Embryonic facial prominence (tissue), 1 donor: Measurements from ENCODE around the gene HCFC1R1.

ENCODE experiments used
- DNase-seq: peaks from one replicate; pipeline ENCODE4 v3.0.0-alpha.2; 2016; ENCODE audit errors: extremely low spot score

HCFC1R1 gene

DNA sequence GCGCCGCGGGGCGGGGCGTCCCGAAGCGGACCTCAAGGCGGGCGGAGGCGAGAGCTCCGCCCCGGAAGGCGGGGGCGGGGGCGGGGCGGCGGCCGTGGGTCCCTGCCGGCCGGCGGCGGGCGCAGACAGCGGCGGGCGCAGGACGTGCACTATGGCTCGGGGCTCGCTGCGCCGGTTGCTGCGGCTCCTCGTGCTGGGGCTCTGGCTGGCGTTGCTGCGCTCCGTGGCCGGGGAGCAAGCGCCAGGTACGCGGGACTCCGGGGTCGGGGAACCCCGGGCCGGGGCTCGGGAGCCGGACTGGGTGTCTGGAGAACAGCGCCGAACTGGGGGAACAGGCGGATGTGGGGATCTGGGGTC, 3.5 kb downstream of the HCFC1R1 start, which contains the start of gene TNFRSF12A:
Gene TNFRSF12A, plus strand, starts transcription at position 122 of the 357 bp plus-strand sequence. Its CDS starts 30 bp downstream, at position 152.
- no peak for DNase-seq

DNA sequence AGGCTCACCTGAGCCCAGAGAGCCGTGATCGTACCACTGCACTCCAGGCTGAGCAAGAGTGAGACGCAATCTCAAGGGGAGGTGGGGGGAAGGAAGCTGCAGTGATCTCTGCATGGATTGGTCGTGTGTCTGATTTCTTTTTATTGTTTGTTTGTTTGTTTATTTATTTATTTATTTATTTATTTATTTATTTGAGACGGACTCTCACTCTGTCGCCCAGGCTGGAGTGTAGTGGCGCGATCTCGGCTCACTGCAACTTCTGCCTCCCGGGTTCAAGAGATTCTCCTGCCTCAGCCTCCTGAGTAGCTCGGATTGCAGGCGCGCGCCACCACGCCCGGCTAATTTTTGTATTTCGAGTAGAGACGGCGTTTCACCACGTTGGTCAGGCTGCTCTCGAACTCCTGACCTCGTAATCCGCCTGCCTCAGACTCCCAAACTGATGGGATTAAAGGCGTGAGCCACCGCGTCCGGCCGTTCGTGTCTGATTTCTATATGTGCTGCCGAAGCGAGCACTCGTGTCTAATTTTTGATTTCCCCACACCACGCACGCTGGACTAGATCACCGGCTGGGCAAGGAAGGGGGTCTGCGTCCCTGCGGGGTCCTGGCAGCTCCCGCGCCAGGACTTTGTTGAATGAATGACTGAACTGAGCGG, 4.0 kb downstream of the HCFC1R1 start:
- no peak for DNase-seq

DNA sequence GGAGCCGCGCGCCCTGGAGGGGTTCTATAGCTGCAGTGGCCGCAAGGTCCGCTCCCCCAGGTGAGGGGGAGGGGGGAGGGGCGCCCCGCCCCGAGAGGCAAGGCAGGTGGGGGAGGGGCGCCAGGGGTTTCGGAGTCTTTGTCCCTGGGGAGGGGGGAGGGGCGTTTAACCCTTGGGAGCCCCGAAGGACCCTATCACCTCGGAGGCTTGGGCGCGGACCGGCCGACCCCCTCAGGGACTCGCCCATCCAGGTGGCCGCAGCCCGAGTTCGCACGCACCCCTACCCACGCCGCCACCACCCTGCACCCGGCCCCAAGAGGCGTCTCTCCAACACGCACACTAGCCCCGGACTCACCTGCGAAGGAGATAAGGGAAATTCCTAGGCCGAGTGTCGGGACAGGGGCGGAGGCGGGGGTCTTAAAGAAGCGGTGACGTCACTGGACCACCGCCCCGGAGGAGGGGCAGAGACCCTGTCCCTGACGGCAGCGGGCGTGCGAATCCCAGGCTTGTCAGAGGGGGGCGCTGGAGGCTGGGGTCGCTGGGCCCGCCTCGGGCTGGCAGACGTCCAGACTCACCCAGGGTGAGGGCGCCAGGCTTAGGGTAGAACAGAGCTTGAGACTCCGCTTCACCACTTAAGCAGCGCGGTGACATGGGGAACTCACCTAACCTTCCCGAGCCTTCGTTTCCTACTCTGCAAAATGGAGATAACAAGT, 5.8 kb downstream of the HCFC1R1 start, which contains the start of gene CLDN6:
Gene CLDN6, minus strand, starts transcription at position 390 of the 713 bp plus-strand sequence. CDS start 2,162 bp downstream, outside the sequence.
- no peak for DNase-seq

DNA sequence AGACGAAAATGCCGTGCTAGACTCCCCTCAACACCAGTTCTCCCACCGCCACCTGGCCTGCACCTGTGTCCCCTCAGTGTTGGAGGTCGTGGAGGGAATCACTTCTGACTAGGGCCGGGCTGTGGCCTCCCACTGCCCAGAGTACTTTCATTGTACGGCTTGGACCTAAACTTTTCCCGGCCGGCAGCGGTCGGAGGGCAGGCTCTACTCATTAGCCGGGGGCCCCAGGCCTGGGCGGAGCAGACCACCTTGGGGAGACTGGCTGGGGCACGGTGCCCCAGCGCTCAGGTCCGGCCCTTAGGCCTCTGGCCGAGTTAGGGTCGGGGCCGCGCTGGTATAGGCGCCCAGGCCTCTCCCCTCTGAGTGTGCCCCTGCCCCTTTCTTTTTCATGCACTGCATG, 6.4 kb downstream of the HCFC1R1 start:
- no peak for DNase-seq

DNA sequence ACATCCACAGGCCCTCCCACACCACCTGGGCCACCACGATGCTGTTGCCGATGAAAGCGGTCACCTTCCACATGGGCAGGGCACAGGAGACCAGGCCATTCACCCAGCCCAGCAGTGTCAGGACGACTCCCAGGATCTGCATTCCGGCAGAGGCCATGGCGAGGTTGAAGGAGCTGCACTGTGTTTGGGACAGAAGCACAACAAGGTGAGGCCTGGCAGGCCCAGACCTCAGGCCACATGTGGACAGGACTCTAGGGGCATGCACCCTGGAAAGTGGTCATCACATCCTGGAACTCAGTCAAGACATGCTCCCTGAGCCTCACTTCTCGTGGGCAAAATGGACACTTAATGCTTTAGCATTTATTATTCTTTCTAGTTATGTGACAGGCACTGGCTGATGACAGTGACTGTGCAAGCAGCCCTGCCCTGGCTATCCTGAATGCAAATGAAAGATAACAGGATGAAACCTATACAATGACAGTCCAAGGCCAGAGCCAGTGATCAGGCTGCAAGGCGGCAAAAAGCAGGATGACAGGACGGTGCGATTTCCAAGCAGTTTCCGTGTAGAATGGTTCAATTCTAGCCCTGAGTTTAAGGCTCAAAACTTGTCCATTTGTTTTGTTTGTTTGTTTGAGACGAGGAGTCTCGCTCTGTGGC, 7.7 kb downstream of the HCFC1R1 start:
- no peak for DNase-seq

DNA sequence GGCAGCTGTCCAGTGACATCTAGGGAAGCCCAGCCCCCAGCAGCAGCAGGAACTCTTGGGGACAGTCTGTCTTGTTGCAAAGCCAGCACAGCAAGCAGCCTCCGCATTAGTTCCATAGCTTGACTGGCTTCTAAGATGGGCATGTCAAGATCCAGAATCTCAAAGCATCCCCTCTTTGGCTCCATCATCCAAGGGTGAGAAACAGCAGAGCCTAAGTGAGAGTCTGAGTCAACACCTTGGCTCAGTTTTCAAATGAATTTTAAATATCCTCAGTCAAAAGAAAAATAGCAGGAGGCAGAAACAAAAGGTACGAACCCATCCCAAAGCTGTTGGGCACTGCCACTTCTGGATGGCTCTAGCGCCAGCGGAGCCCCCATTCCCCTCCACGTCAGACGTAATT, 8.8 kb downstream of the HCFC1R1 start:
- DNase-seq = no peak

DNA sequence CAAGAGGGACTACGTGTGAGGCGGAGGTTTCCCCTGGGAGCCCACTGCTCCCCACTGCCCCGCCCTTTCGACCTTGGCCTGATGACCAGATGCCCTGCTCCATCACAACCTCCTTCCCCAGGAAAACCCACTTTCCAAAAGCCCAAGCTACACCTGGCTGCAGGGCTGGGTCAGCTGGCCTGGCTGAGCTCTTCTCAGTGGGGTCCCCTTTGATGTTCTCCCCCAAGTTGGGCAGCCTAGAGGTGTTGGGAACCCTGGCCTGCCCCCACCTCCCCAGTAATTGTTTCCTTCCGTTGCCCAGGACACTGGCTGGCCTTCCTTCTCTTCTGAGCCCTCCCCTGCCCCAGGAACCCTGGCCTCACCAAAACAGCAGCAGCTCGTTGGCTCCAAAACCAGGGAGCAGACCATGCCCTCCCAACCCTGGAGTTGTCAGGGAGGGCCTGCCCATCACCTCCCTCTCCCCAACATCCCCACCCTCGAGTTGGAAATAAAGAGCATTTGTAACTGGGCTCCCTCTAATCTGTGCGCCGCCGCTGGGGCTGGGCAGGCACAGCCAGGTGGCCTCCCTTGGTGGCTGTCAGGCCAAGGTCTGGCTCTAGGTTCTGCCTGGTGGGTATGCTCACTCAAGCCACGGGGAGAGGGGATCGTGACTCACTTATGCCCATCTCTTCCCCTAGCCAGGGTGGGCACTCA, 9.6 kb downstream of the HCFC1R1 start:
- DNase-seq = no peak

DNA sequence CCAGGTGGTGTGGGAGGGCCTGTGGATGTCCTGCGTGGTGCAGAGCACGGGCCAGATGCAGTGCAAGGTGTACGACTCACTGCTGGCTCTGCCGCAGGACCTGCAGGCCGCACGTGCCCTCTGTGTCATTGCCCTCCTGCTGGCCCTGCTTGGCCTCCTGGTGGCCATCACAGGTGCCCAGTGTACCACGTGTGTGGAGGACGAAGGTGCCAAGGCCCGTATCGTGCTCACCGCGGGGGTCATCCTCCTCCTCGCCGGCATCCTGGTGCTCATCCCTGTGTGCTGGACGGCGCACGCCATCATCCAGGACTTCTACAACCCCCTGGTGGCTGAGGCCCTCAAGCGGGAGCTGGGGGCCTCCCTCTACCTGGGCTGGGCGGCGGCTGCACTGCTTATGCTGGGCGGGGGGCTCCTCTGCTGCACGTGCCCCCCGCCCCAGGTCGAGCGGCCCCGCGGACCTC, 10.2 kb downstream of the HCFC1R1 start:
- DNase-seq = no peak

DNA sequence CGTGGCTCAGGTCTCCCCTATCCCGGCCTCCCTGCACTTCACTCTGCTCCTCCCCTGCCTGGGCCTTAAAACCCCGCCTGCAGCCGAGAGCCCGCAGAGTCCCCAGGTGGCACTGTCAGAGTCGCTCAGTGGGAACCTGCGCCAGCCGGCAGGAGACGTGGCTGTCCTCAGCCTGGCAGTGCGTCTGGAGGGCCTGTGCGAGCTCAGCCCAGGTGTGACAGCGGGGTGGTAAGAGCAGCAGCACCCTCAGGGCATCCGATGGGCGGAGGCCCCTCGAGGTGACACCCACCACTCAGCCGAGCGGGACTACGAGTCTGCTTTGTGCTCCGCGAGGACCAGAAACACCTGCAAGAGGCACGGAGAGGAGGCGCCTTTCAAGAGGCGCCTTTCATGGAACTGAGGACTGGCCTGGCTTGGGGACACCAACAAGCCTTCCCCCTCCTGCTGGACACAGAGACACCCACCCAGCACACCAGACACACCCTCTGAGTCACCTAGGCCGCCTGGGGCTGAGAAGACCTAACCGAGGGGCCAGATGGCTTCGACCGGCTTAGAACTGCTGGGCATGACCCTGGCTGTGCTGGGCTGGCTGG, 10.8 kb downstream of the HCFC1R1 start, which contains the start of gene CLDN9:
Gene CLDN9, plus strand, starts transcription at position 96 of the 593 bp plus-strand sequence. Its CDS starts 440 bp downstream, at position 536.
- DNase-seq = no peak

DNA sequence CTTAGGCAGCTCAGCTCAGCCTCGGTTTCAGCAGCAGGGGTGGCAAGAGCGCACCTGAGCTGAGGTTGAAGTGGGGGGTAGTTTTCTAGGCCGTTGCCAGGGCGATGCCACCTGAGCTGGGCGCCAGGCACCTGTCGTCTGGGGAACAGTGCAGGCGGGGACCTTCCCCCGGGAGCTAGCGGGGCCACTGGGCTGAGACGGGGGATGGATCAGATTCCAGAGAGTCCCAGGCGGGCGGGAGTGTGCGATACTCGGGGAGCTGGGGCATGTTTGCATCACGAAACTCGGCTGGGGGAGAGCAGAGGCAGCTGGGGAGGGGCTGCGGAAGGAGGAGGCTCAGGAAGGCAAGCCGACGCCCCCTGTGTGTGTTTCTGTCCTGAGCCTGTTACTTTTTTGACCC, 11.5 kb downstream of the HCFC1R1 start:
- DNase-seq = no peak

DNA sequence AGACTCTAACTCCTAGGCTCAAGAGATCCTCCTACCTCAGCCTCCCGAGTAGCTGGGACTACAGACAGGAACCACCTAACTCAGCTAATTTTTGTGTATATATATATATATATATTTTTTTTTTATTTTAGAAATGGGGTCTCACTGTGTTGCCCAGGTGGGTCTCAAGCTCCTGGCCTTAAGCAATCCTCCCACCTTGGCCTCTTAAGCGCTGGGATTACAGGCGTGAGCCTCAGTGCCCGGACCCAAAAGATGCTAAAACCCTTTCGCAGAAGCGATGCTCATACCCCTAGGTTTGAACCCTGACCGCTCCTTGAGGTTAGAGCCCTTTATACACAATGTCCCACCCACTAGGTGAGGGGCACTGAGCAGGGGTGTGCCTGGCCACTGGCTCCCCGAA, 13.2 kb downstream of the HCFC1R1 start:
- DNase-seq = no peak

DNA sequence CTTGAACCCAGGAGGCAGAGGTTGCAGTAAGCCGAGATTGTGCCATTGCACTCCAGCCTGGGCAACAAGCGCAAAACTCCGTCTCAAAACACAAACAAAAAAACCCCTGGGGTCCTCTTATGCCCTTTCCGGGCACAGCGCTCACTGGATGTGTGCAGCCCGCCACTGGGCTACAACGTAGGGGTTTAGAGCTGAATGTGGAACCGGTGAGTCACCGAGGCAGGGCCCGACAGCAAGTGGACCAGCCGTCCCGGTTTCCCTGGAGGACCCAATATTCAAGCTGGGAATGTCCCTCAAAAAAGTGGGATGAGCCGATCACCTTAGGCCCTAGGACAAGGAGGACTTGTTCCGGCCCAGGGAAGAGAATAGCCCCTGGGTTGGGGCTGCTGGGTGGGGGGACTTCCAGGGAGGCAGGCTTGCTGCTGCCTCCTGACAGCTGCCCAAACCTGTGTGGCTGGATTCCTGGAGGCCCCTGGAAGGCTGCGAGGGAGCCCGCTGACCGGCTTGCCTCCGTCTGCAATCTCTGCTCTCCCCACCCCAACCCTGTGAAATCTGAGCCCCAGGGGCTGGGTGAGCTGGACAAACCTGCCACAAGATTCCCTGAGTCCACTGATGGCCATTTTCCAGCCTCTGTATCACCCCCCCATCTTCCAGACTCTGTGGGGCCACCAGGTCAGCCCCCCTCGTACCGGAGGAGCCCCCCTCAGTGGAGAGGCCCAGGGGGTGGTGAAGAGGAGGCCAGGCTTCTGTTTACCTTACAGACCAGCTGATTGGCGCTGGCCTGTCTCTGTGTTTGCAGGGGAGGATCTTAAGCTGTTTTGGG, 14.0 kb downstream of the HCFC1R1 start:
- no peak for DNase-seq

DNA sequence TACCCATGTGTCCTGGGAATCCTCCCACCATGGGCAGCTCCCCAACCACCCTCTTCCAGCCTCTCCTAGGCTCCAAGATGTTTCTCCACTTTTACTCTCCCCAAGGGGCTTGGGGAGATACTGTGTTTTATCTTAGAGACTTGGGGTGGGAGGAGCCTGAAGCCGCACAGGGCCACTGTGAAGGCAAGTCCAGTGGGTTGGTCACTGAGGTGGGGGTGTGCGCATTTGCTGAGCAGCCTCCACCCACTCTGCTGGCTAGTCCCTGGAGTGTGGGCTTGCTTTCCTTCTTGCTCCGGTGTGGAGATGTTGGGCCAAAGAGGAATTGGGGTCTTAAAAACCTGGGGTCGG, 15.1 kb downstream of the HCFC1R1 start:
- no peak for DNase-seq

DNA sequence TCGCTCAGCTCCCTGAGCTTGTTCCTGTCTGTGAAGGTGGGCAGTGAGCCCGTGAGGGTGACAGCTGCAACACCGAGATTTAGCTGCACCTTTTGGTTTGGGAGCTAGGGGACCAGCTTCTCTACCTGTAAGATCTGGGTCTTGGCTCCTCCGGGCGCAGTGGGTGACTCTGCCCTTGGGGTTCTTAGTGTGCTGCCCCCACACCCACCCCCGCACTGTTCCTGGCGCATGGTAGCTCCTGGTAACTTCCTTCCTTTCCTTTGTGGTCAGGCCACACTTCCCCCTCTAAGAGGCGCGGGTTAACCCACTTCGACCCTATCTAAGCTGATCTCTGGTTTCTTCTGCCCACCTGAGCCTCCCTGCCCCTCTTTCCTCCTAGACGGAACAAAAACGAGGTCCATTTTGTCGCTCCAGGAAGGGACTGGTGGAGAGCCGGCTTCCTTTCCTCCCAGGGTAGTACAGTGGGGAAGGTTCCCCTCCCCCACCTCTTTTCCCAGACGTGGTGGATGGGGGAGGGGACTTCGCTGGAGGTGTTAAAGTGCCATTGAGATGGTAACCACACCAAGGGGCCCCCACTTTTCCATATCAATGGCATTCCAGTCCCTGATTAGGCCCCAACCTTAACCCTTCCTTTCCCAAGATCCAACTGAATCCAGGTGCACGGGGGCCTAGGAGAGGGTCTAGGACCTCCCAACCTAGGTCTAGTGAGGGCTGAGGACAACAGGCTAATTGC, 15.6 kb downstream of the HCFC1R1 start:
- no peak for DNase-seq

DNA sequence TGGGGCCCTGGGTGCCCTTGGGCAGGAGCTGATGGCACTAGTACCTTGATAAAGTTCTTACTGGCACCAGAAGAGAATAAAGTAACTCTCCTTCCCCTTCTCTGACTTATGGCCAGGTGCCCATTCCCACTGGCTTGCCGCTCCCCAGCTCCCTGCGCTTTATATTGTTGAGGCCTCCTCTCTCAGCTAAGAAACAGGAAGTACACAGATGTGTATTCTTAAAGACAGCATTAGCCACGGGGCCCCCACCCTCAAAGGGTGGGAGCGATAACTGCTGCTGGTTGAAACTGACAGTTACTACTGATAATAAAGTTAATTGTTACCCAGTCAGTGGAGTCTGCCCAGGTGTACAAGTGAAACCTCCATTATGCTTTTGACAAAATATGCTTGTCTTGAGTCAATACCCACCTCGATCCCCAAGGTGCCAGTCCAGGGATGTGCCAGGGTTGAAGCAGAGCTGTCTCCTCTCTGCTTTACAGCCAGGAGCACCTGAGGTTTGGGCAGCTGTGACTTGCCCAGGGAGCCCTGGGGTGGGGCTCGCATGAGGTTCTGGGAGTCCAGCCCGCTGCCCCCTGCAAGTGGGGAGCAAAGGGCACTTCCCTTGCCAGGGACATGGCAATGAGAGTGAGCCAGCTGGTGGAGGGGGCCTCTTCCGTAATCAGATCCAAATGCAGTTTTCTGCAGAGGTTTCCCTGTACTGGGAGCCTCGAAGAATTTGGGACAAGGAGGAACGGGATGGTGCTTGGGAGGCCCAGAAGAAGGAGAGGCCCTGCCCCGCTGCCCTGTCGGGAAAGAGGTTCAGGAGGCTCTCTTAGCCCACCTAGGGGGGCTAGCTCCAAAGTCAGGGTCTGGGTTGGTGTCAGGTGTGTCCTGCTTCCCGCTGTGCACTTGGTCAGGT, 16.4 kb downstream of the HCFC1R1 start:
- no peak for DNase-seq

DNA sequence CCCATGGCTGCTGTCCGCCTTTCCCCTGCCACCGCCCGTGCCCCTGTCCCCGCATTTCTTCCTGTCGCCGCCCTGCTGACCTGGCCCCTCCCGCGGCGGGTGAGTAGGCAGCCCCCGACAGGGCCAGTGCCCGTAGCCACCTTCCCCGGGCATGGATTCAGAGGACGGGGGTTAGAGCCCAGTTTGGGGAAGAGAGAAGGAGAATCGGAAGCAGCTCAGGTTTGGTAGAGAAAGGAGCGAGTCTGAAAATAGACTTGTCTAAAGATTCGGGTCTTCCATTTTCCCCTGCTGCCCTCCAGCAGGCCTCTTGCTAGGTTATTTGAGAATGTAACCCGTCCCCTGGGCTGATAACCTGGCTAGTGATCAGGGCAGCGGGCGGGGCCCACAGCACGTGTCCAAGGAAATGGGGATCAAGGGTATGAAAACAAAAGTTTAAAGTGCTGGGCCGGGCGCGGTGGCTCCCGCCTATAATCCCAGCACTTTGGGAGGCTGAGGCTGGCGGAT, 18.9 kb downstream of the HCFC1R1 start:
- DNase-seq = no peak

DNA sequence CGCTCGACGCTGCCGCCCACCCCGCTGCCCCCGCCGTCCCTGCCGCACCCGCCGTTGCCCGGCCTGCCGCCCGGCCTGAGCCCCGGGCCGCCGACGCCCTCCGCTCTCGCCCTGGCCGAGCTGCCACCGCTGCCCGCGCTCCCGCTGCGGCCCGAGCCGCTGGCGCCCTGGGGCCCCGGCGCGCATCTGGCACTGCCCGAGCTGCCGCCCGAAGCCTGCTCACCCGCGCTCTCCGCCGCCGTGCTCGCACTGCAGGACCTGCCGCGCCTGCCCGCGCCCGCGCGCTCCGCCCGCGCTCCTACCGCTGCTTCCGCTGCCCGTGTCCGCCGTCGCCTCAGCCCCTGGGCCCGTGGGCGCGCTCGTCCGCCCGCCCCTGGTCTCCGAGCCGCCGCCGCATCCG, 19.4 kb downstream of the HCFC1R1 start:
- no peak for DNase-seq

DNA sequence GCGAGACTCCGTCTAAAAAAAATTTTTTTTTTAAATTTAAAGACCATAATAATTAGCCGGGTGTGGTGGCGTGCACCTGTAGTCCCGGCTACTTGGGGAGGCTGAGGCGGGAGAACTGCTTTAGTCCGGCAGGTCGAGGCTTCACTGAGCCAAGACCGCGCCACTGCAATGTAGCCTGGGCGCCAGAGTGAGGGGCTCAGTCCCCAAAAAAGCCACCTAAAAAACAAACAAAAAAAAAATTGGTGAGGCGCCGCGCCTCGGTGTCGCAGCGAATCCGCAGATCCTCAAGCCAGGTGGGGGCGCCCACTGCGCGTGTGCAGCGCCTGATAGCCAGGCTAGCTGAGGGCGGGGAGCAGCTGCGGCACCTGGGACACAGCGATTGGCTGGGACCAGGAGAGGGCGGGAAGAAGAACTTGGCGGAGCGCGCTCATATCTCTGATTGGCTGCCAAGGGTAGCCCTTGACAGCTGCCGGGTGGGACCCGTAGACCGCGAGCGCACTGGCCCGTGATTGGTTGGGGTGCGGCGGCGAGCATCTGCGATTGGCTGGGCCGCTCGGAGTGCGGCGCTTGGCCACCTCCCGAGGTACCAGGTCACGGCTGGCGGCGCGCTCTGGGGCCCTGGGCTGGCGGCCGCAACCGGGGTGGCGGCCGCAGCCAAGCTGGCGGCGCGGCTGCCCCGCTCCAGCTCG, 20.0 kb downstream of the HCFC1R1 start:
- peak; percentile 90 for DNase-seq
